HG02623 (cell line): Measurements from ENCODE around the gene EFNB3.

Source experiments
- ATAC-seq: cut with Tn5 transposase; IDR thresholded peaks from one replicate; pipeline ENCODE4 v1.9.1; 2021; ENCODE audit warnings: moderate library complexity; ENCODE audit not compliant: unreplicated experiment

The EFNB3 gene

GRCh38 chr17:7716901-7717755 lies 12.1 kb downstream of the EFNB3 start, which contains the start of gene DNAH2:
DNAH2 (plus strand) TSS chr17:7717744; CDS start chr17:7719735, 1,991 bp downstream.
- ATAC-seq: no peak

- no peak for ATAC-seq
Measured at GRCh38 chr17:7717756-7718350, 12.9 kb downstream of the EFNB3 start.

GRCh38 chr17:7719661-7720060 lies 14.7 kb downstream of the EFNB3 start:
- ATAC-seq: no peak

- ATAC-seq: no peak
Measured at GRCh38 chr17:7720125-7720524, 15.1 kb downstream of the EFNB3 start.

- ATAC-seq: no peak
Measured at GRCh38 chr17:7721612-7722011, 16.6 kb downstream of the EFNB3 start.

GRCh38 chr17:7727886-7728285 lies 22.9 kb downstream of the EFNB3 start:
- ATAC-seq: no peak

- no peak for ATAC-seq
Measured at GRCh38 chr17:7729816-7730215, 24.8 kb downstream of the EFNB3 start.

GRCh38 chr17:7732981-7733539 lies 28.1 kb downstream of the EFNB3 start:
- no peak for ATAC-seq

GRCh38 chr17:7737601-7738000 lies 32.6 kb downstream of the EFNB3 start:
- ATAC-seq: no peak

- no peak for ATAC-seq
Measured at GRCh38 chr17:7739746-7740145, 34.7 kb downstream of the EFNB3 start.

GRCh38 chr17:7740481-7741001 lies 35.5 kb downstream of the EFNB3 start:
- ATAC-seq: no peak

GRCh38 chr17:7742729-7743128 lies 37.7 kb downstream of the EFNB3 start:
- no peak for ATAC-seq

GRCh38 chr17:7744416-7744815 lies 39.4 kb downstream of the EFNB3 start:
- no peak for ATAC-seq

- ATAC-seq: no peak
Measured at GRCh38 chr17:7745748-7746470, 40.9 kb downstream of the EFNB3 start.

- ATAC-seq: no peak
Measured at GRCh38 chr17:7747635-7748071, 42.7 kb downstream of the EFNB3 start.

- ATAC-seq: no peak
Measured at GRCh38 chr17:7748076-7748775, 43.2 kb downstream of the EFNB3 start.

GRCh38 chr17:7750321-7750821 lies 45.4 kb downstream of the EFNB3 start:
- no peak for ATAC-seq

GRCh38 chr17:7754656-7755055 lies 49.7 kb downstream of the EFNB3 start:
- no peak for ATAC-seq

- no peak for ATAC-seq
Measured at GRCh38 chr17:7755095-7755890, 50.3 kb downstream of the EFNB3 start.
